GM12878 (cell line): ENCODE data around the gene TJP1.

Source experiments
- ATF7 ChIP-seq: fragments of 450-650 bp; IDR thresholded peaks from 2 replicates; pipeline ENCODE4 v1.6.1; 2016; ENCODE audit warnings: low read depth, mild to moderate bottlenecking
- BHLHE40 ChIP-seq, 2 experiments: fragments of 450-650 bp in 1 of 2; IDR thresholded peaks; 2 replicates each; pipeline ENCODE4 v1.6.1; 2011 to 2017; ENCODE audit warnings: low read depth in 2 of 2, borderline replicate concordance in 1 of 2, improper control_type of control experiment in 1 of 2, low read length in 1 of 2, mild to moderate bottlenecking in 1 of 2
- CREB1 ChIP-seq: IDR thresholded peaks from 2 replicates; pipeline ENCODE4 v1.6.1; 2012; ENCODE audit warnings: low read depth, mild to moderate bottlenecking, inconsistent platforms
- ESRRA ChIP-seq: IDR thresholded peaks from 2 replicates; pipeline ENCODE4 v1.6.1; 2012; ENCODE audit warnings: mild to moderate bottlenecking, low read length, improper control_type of control experiment
- KDM1A ChIP-seq: fragments of 200-600 bp; sonication (generic); IDR thresholded peaks from 2 replicates; pipeline ENCODE4 v1.6.1; 2016; ENCODE audit warnings: borderline replicate concordance
- MXI1 ChIP-seq: fragments of 150-350 bp; IDR thresholded peaks from 2 replicates; pipeline ENCODE4 v1.6.1; 2011; ENCODE audit warnings: low read depth, mild to moderate bottlenecking, inconsistent platforms, low read length, improper control_type of control experiment
- RAD21 ChIP-seq: IDR thresholded peaks from 2 replicates; pipeline ENCODE4 v1.6.1; 2011; ENCODE audit warnings: mild to moderate bottlenecking, low read depth, low read length, moderate library complexity; ENCODE audit not compliant: insufficient read depth
- TAF1 ChIP-seq: IDR thresholded peaks from 2 replicates; pipeline ENCODE4 v1.6.1; 2011; ENCODE audit warnings: mild to moderate bottlenecking, low read depth, low read length, borderline replicate concordance
- TCF7 ChIP-seq: IDR thresholded peaks from 2 replicates; pipeline ENCODE4 v1.6.1; 2014; ENCODE audit warnings: antibody characterized with exemption, borderline replicate concordance
- ZNF24 ChIP-seq: fragments of 450-650 bp; IDR thresholded peaks from 2 replicates; pipeline ENCODE4 v1.6.1; 2017; ENCODE audit warnings: antibody characterized with exemption, mild to moderate bottlenecking
- ZNF274 ChIP-seq: IDR thresholded peaks from one replicate; pipeline ENCODE4 v1.8.0; 2011; ENCODE audit not compliant: insufficient read length, insufficient read depth
- TF ChIP-seq, protein P1 (sequence below): IDR thresholded peaks from 2 replicates; pipeline ENCODE4 v1.6.1; 2012; ENCODE audit warnings: mild to moderate bottlenecking, low read depth, low read length
- TF ChIP-seq, protein P2 (sequence below), 3 experiments: IDR thresholded peaks in 2 of 3; conservative IDR thresholded peaks in 1 of 3; 2 replicates each; pipeline ENCODE4 v1.5.1; 2011; ENCODE audit warnings: low read depth in 3 of 3, low read length in 3 of 3, mild to moderate bottlenecking in 3 of 3, control low read depth in 2 of 3, moderate library complexity in 2 of 3, inconsistent platforms in 1 of 3, mixed read lengths in 1 of 3; ENCODE audit not compliant: control insufficient read depth in 2 of 3, insufficient read depth in 1 of 3; ENCODE audit errors: extremely low read depth in 1 of 3

GRCh38 chr15:29701151-29701550, 121.1 kb downstream of the TJP1 start:
- TF ChIP-seq BHLHE40 (IDR thresholded peaks at IDR 0.05; ENCODE audit: borderline replicate concordance in 1 of 2, low read depth in 2 of 2, low read length in 1 of 2) (no peak), ZNF24 (no peak), MXI1 (no peak), RAD21 (no peak), ESRRA (no peak), ATF7 (no peak), KDM1A (no peak), CREB1 (no peak), TCF7 (no peak), TAF1 (no peak), ZNF274 (no peak)
- TF ChIP-seq, protein P1, sequence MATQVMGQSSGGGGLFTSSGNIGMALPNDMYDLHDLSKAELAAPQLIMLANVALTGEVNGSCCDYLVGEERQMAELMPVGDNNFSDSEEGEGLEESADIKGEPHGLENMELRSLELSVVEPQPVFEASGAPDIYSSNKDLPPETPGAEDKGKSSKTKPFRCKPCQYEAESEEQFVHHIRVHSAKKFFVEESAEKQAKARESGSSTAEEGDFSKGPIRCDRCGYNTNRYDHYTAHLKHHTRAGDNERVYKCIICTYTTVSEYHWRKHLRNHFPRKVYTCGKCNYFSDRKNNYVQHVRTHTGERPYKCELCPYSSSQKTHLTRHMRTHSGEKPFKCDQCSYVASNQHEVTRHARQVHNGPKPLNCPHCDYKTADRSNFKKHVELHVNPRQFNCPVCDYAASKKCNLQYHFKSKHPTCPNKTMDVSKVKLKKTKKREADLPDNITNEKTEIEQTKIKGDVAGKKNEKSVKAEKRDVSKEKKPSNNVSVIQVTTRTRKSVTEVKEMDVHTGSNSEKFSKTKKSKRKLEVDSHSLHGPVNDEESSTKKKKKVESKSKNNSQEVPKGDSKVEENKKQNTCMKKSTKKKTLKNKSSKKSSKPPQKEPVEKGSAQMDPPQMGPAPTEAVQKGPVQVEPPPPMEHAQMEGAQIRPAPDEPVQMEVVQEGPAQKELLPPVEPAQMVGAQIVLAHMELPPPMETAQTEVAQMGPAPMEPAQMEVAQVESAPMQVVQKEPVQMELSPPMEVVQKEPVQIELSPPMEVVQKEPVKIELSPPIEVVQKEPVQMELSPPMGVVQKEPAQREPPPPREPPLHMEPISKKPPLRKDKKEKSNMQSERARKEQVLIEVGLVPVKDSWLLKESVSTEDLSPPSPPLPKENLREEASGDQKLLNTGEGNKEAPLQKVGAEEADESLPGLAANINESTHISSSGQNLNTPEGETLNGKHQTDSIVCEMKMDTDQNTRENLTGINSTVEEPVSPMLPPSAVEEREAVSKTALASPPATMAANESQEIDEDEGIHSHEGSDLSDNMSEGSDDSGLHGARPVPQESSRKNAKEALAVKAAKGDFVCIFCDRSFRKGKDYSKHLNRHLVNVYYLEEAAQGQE = no peak
- TF ChIP-seq, protein P2, sequence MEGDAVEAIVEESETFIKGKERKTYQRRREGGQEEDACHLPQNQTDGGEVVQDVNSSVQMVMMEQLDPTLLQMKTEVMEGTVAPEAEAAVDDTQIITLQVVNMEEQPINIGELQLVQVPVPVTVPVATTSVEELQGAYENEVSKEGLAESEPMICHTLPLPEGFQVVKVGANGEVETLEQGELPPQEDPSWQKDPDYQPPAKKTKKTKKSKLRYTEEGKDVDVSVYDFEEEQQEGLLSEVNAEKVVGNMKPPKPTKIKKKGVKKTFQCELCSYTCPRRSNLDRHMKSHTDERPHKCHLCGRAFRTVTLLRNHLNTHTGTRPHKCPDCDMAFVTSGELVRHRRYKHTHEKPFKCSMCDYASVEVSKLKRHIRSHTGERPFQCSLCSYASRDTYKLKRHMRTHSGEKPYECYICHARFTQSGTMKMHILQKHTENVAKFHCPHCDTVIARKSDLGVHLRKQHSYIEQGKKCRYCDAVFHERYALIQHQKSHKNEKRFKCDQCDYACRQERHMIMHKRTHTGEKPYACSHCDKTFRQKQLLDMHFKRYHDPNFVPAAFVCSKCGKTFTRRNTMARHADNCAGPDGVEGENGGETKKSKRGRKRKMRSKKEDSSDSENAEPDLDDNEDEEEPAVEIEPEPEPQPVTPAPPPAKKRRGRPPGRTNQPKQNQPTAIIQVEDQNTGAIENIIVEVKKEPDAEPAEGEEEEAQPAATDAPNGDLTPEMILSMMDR (IDR thresholded peaks at IDR 0.05 in 2 of 3, conservative IDR thresholded peaks at IDR 0.05 in 1 of 3; ENCODE audit: control insufficient read depth in 2 of 3, extremely low read depth in 1 of 3, insufficient read depth in 1 of 3, low read depth in 3 of 3, low read length in 3 of 3) = no peak
